HG02840 (cell line): ENCODE measurements around the gene SNX24.
A peak's percentile ranks its signal among the peaks of the same experiment; 100 is the strongest.
"Not testable (repeated sequence)": the region's sequence is repeated elsewhere in the genome, so short reads cannot be mapped to it uniquely, and the experiment has no call there.

ENCODE experiments used
- ATAC-seq: cut with Tn5 transposase; IDR thresholded peaks from one replicate; pipeline ENCODE4 v1.9.1; 2021; ENCODE audit warnings: mild to moderate bottlenecking, moderate library complexity, moderate number of reproducible peaks; ENCODE audit not compliant: unreplicated experiment, low FRiP score

Gene SNX24

GRCh38 chr5:122957457-122957856, 112.0 kb downstream of the SNX24 start:
- no peak for ATAC-seq

GRCh38 chr5:122959740-122960445, 114.5 kb downstream of the SNX24 start:
- no peak for ATAC-seq

GRCh38 chr5:122963305-122963704, 117.9 kb downstream of the SNX24 start:
- ATAC-seq: no peak

- no peak for ATAC-seq
Measured at GRCh38 chr5:122965111-122965510, 119.7 kb downstream of the SNX24 start.

- peak; percentile 72 for ATAC-seq
Measured at GRCh38 chr5:122967085-122967484, 121.7 kb downstream of the SNX24 start.

GRCh38 chr5:122967625-122968024, 122.2 kb downstream of the SNX24 start:
- ATAC-seq: peak; percentile 97

- not testable (repeated sequence) for ATAC-seq
Measured at GRCh38 chr5:122968056-122968455, 122.6 kb downstream of the SNX24 start.

- no peak for ATAC-seq
Measured at GRCh38 chr5:122971333-122971732, 125.9 kb downstream of the SNX24 start.

- no peak for ATAC-seq
Measured at GRCh38 chr5:122972877-122973276, 127.5 kb downstream of the SNX24 start.

GRCh38 chr5:122973759-122974158, 128.3 kb downstream of the SNX24 start:
- ATAC-seq: not testable (repeated sequence)

- ATAC-seq: not testable (repeated sequence)
Measured at GRCh38 chr5:122974251-122974650, 128.8 kb downstream of the SNX24 start.

GRCh38 chr5:122977319-122977718, 131.9 kb downstream of the SNX24 start:
- no peak for ATAC-seq

- ATAC-seq: no peak
Measured at GRCh38 chr5:122978068-122978467, 132.7 kb downstream of the SNX24 start.

GRCh38 chr5:122978644-122979297, 133.4 kb downstream of the SNX24 start:
- no peak for ATAC-seq

- ATAC-seq: no peak
Measured at GRCh38 chr5:122981846-122982245, 136.4 kb downstream of the SNX24 start.

GRCh38 chr5:122982376-122982775, 137.0 kb downstream of the SNX24 start:
- ATAC-seq: no peak

- ATAC-seq: no peak
Measured at GRCh38 chr5:122984425-122984824, 139.0 kb downstream of the SNX24 start.

GRCh38 chr5:122985006-122985700, 139.7 kb downstream of the SNX24 start:
- ATAC-seq: no peak

GRCh38 chr5:122985954-122986721, 140.7 kb downstream of the SNX24 start:
- peak; percentile 81 for ATAC-seq

GRCh38 chr5:122996091-122996490, 150.7 kb downstream of the SNX24 start:
- no peak for ATAC-seq

GRCh38 chr5:122997294-122997693, 151.9 kb downstream of the SNX24 start:
- ATAC-seq: no peak
